GM18861 (cell line): ENCODE measurements around the gene ETDA.
"Not testable (repeated sequence)": the region's sequence is repeated elsewhere in the genome, so short reads cannot be mapped to it uniquely, and the experiment has no call there.

Source experiments
- ATAC-seq: cut with Tn5 transposase; IDR thresholded peaks from one replicate; pipeline ENCODE4 v1.9.1; 2021; ENCODE audit not compliant: unreplicated experiment

Gene ETDA

DNA sequence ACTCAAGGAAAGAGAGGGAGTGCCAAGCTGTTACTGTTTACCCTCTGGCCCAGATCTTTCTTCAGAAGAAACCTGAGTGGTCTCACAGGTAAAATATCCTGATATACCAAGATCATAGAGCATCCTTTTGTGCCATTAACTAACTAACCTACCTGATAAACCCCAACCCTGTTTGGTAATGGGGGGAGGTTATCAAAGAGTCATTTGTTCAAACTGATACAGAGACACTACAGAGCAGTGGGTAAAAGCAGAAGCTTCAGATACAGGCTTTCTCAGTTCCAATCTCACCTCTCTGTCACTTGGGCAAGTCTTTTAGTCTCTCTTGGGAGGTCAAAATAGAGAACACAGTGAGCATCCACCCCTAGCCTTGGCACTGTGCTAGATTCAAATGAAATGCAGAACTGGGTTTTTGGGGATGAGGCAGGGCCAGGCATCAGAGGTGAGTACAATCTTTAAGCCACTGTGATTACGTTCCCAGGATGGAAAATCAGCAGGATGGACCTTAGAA lies at the start of gene ETDA:
TSS of gene ETDA (plus strand) at position 51 of the 508 bp plus-strand sequence. CDS start 1,216 bp downstream, outside the sequence.
- ATAC-seq = not testable (repeated sequence)

DNA sequence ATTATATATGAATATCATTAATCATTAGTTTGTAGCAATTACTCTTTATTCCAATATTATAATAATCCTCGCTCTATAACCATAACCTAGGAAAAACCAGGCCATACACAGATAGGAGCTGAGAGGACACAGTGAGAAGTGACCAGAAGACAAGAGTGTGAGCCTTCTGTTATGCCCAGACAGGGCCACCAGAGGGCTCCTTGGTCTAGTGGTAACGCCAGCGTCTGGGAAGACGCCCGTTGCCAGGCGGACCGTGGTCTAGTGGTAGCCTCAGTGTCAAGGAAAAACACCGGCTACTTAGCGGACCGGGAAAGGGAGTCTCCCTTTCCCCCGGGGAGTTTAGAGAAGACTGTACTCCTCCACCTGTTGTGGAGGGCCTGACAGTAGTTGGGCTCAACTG lies 45.4 kb upstream of the ETDA start:
- ATAC-seq = not testable (repeated sequence)

DNA sequence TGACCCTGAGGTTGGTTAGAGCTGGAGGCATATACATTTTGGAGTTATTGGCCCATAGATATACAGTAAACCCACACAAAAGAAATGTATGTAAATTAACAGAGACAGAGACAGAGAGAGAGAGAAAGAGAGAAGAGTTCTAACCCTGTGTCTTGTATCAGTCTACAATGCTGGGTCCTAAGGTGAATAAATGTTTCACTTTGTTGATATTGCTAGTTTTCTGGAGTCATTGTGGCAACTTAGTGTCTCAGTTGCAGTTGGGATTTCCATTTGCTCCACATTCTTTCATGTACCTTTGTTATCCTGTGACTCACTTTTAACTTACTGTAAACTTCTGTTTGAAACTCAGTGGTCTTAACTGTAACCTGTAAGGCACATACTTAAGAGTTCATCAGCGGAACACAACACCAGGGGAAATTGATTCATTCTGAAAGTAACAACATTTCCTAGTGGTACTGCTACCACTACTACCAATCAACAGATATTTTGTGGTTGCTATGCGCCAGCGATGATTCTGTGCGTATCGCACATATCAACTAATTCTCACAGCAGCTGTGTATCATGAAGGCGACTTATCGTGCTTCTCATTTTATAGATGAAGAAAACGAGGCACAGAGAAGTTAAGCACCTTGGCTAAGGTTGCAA lies 38.5 kb upstream of the ETDA start:
- ATAC-seq = no peak

DNA sequence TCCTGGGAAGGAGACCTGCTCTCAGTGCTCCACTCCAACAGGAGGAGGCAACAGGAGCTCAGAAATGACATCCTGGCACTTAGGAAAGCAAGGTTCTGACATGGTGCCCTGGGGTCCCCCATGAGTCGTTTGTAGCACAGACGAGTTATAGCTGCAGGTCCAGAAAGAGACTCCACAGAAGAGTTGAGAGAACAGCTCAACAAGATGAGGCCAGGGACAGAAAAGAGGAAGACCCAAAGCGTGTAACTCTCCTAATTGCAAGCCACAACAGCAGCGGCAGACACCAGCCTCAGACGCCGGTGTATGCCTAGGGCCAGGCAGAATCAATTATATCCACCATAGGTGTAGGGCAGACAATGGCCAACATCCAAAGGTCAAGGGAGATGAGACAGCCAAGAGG lies 5.9 kb upstream of the ETDA start:
- ATAC-seq = not testable (repeated sequence)

DNA sequence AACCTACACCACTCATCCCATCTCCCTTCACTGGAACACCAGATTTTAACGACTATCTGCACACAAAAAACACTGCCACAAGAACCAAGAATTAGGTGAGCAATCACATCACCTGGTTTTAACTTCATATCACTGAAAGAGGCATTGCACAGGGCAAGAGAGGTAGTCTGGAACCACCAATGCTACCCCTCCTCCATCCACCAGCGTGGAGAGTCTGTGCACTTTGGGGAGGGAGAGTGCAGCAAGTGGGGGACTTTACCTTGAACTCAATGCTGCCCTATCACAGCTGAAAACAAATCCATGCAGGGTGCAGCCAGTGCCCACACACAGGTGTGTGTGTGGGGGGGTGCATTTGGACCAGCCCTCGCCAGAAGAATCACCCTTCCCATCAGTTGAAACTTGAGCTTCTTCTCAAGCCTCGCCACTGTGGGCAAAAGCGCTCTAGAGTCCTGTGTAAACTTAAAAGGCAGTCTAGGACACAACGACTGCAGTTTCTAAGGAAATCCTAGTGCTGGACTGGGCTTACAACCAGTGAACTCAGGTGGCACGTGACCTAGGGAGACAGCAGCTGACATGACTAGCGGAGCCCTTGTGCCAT lies 4.3 kb downstream of the ETDA start:
- not testable (repeated sequence) for ATAC-seq

DNA sequence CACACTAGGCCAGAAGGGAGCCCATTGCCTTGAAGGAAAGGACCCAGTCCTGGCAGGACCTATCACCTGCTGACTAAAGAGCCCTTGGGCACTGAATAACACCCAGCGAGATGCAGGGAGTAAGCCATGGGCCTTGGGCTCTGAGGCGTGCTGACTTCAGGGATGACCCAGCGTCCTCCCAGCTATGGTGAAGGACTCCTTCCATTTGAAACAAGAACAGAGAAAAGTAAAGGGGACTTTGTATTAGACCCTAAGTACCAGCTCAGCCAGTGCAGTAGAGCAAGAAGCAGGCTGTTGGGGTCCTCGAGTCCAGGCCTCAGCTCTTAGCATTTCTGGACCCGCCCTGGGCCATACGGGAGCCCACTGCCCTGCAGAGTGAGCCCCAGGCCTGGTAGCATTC lies 5.1 kb downstream of the ETDA start:
- ATAC-seq = no peak

DNA sequence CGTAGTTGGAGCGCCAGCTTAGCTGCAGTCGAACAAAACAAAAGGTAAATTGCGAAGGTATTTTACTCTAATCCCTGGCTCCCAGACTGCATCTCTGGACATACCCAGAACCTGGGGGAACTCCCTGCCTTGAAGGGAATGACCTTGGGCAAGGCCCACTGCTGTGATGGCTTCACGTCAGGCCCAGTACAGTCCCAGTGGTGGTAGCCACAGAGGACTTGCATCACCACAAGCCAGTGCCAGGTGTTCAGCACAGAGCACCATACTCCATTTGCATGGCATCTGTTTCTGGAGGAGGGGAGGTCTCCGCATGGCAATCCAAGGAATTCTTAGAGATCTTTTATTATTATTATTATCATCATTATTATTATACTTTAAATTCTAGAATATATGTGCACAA lies 5.6 kb downstream of the ETDA start:
- no peak for ATAC-seq

DNA sequence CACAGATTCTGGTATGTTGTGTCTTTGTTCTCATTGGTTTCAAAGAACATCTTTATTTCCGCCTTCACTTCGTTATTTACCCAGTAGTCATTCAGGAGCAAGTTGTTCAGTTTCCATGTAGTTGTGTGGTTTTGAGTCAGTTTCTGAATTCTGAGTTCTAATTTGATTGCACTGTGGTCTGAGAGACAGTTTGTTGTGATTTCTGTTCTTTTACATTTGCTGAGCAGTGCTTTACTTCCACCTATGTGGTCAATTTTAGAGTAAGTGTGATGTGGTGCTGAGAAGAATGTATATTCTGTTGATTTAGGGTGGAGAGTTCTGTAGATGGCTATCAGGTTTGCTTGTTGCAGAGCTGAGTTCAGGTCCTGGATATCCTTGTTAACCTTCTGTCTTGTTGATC lies 9.1 kb downstream of the ETDA start:
- not testable (repeated sequence) for ATAC-seq

DNA sequence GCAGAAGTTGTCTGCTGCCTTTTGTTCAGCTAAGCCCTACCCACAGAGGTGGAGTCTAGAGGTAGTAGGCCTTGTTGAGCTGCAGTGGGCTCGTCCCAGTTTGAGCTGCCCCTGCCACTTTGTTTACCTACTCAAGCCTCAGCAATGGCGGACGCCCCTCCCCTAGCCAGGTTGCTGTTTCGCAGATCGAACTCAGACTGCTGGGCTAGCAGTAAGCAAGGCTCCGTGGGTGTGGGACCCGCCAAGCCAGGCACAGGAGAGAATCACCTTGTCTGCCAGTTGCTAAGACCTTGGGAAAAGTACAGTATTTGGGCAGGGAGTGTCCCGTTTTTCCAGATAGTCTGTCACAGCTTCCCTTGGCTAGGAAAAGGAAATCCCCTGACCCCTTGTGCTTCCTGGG lies 11.5 kb downstream of the ETDA start:
- ATAC-seq = not testable (repeated sequence)

DNA sequence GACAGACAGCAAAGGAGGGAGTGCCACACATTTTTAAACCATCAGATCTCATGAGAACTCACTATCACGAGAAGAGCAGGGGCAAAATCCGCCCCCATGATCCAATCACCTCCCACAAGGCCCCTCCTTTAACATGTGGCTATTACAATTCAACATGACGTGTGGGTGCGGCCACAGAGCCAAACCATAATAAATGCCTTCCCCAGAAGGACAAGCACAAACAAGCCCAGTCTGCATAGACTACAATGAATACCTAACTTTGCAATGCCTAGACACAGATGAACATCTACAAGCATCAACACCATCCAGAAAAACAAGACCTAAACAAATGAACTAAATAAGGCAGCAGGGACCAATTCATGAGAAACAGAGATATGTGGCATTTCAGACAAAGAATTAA lies 12.3 kb downstream of the ETDA start:
- no peak for ATAC-seq

DNA sequence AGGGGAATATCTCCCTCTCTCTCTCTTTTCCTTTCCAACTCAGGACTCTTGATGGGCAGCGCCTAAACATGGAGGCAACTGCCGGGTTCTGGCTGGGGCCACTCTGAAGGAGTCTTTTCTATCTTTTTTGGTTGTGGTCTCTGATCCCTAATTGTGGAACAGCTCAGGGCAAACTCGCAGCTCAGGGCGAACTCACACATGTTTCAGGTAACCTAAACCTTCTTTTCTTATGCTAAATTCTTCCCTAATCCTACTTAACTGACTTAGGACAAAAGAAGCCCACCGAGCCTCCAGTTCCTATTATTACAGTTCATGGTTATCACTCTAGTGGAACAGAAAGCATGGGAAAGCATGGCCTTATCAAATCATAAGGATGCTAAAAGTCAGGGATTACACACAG lies 21.3 kb downstream of the ETDA start:
- no peak for ATAC-seq

DNA sequence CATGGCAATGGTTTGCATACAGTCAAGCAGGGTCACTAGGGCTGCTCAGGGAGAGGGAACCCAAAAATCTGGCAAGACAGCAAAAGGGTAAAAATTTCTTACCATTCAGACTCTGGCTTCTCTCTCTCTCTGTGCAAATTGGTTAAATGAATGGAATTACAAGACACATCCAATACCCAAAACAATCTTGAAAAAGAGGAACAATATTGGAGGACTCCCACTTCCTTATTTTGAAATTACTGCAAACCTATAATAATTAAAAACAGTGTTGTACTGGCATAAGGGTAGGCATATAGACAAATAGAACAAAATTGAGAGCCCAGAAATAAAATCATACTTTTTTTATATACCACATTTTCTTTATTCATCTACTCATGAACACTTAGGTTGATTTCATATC lies 24.1 kb downstream of the ETDA start:
- no peak for ATAC-seq

DNA sequence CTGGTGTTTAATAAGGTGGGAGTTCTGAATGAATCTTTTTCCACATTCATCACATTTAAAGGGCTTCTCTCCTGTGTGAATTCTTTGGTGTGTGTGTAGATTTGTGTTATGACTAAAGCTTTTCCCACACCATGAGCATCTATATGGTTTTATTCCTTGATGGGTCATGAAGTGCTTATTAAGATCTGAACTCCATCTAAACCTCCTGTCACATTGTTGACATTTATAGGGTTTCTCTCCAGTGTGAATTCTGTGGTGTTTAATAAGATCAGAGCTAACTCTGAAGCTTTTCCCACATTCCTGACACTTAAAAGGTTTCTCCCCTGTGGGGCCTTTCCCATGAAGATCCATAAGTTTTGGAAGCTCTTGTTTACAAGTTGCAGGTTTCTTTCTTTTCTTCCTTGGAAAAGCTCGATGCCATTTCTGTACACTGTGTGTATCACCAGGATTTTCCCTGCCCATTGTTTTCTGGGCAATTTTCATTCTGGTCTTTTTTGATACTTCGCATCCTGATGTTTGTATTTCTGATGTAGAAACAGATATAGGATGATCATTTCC lies 35.5 kb downstream of the ETDA start:
- no peak for ATAC-seq

DNA sequence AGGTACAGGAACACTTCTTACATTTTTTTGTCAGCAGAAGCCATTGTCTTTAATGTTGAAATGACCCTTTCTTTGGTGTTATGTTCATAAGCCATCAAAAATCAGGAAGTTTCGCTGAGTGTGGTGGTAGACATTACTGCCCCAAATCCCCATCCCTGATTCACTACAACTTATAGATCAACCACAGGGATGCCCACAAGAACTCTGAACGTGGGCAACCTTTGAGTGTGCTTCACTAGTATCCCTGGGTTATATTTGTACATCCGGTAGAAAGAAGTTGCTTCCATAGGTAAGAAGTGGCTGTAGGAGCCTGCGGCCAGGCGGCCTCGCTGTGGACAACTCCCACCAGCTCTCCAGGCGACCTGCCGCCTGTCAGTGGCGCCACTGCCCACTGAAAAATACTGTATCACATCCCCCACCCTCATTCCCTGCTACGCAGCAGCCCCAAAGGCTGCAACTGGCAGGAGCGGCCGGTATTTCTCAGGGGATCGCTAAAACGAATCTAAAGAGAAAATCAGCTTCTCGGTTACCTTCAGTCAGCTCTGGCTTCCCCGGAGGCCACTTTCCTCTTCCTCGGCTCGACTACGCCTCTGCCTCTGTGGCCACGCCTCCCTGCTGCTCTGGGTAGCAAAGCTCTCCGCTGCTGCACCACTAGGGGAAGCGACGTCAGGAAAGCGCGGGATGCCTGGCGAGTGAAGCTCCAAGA lies 43.5 kb downstream of the ETDA start:
- ATAC-seq = peak; percentile 98

DNA sequence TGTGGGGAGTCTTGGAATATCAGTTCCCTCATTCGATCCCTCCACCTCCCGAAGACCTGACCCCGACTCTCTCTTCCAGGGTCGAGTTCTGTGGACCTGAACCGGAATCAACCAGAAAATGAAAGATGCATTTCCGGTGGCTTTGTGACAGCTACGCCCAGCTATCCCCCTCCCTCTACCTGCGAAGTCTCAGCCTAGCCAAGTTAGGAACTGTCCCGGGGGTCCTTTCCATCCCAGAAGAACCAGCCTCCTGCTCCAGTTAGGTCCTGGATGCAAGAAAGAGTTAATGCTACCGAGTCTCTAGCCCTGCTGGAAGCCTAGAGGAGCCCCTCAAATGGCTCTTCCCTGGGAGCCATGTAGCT lies 44.1 kb downstream of the ETDA start:
- peak; percentile 57 for ATAC-seq

DNA sequence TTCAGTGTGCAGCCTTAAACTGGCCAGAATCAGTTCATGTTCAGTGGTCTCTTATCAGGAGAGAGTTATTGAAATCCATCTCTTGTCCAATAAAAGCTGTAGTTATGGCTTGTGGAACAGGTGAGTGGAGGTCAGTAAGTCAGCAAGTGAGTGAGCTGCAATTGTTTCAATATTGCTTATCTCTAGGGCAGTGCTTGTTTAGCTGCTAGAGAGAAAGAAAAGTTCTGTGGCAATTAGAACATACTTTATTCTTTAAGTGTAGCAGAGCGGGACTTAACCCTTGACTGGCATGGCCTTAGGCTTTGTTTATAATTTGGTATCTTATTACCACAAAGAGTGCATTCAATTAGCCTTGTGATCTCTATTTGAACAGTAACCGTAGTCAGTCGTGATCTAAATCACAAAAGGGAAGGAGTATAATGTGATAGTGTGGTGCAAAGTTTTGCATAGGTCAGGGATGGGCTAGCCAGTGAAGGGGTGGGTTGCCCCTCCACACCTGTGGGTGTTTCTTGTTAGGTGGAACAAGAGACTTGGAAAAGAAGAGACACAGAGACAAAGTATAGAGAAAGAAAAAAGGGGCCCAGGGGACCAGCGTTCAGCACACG lies 50.5 kb downstream of the ETDA start:
- ATAC-seq = no peak
